Left ventricle myocardium inferior (tissue), 1 donor: Measurements from ENCODE around the gene APEH. TPM values are rescaled to one million over a fixed set of nuclear protein-coding genes. Genes with fewer than 3 reads are reported as not detected.

Source experiments
- DNase-seq: peaks from one replicate; pipeline ENCODE4 v3.0.0-alpha.2; 2020
- H3K27ac ChIP-seq: fragments of 200-600 bp; replicated peaks from 2 replicates; pipeline ENCODE4 v1.8.0; 2021
- H3K27me3 ChIP-seq: fragments of 200-600 bp; 2 replicates; pipeline ENCODE4 v1.8.0; 2021; ENCODE audit warnings: low read depth
- H3K36me3 ChIP-seq: fragments of 200-600 bp; 2 replicates; pipeline ENCODE4 v1.8.0; 2021
- H3K4me1 ChIP-seq: fragments of 200-600 bp; 2 replicates; pipeline ENCODE4 v1.8.0; 2021
- H3K4me3 ChIP-seq: fragments of 200-600 bp; 2 replicates; pipeline ENCODE4 v1.8.0; 2021; ENCODE audit warnings: mild to moderate bottlenecking, moderate library complexity
- H3K9me3 ChIP-seq: fragments of 200-600 bp; replicated peaks from 2 replicates; pipeline ENCODE4 v1.8.0; 2021
- CTCF ChIP-seq: fragments of 200-600 bp; IDR thresholded peaks from 2 replicates; pipeline ENCODE4 v1.8.0; 2021; ENCODE audit warnings: antibody characterized with exemption, mild to moderate bottlenecking, borderline replicate concordance
- intact Hi-C: fragments of 100-400 bp; cut with micrococcal nuclease; formaldehyde crosslinking; loops from one replicate; pipeline ENCODE4 v1.11.0; 2022
- long read RNA-seq: library from polyadenylated mRNA; unstranded; transcript quantifications from one replicate; pipeline ENCODE4 v2.0.0, GENCODE V29; 2021
- total RNA-seq: library from RNA; stranded (reverse); fragmentation: NEBNext Ultra II Directional; extraction: Animal tissue kit (Norgen Biotek cat#: 25700); gene quantifications from one replicate; pipeline ENCODE4 v1.2.1, GENCODE V29; 2021
- donor health status: DM: no; HTN: yes; CAD: no; lungs with severe emphysema.

APEH gene
- 99.0 TPM for total RNA-seq
- long read RNA-seq, transcript APEH-201 (22 exons, 3,220 nt) = major isoform, 144 of 209 reads
- long read RNA-seq, partial matches to known transcripts = 30 of 209 reads
- long read RNA-seq, other reads (novel, unspliced or antisense) = 35 of 209 reads

GRCh38 chr3:49673715-49674496 lies at the start of gene APEH:
TSS of gene APEH (plus strand) at chr3:49674351. CDS start at chr3:49674402, 51 bp downstream.
- no peaks in the 10 kb centered on the region for H3K27me3 ChIP-seq
- peak within 1 kb of the TSS; percentile 88 for H3K4me3 ChIP-seq
- DNase-seq = peak; percentile 96
- H3K4me1 ChIP-seq = peaks cover 33% of the 10 kb centered on the region
- H3K36me3 ChIP-seq = peaks cover 34% of the 10 kb centered on the region
- intact Hi-C loops = no loop called here
- TF ChIP-seq CTCF = no peak
- peak within 1 kb of the TSS; percentile 97 for H3K27ac ChIP-seq
- H3K9me3 ChIP-seq = no peaks in the 10 kb centered on the region

- TF ChIP-seq CTCF = no peak
- no peaks in the 10 kb centered on the region for H3K4me1 ChIP-seq
- DNase-seq = no peak
- intact Hi-C loops = no loop called here
- no peaks in the 10 kb centered on the region for H3K36me3 ChIP-seq
- H3K27ac ChIP-seq = no peak overlapping the region
- no peaks in the 10 kb centered on the region for H3K27me3 ChIP-seq
- no peak overlapping the region for H3K4me3 ChIP-seq
- H3K9me3 ChIP-seq = no peaks in the 10 kb centered on the region
Measured at GRCh38 chr3:49625071-49625470, 49.1 kb upstream of the APEH start.

- no peaks in the 10 kb centered on the region for H3K9me3 ChIP-seq
- no peak overlapping the region for H3K27ac ChIP-seq
- TF ChIP-seq CTCF = no peak
- no peak for DNase-seq
- H3K27me3 ChIP-seq = no peaks in the 10 kb centered on the region
- H3K4me1 ChIP-seq = no peaks in the 10 kb centered on the region
- intact Hi-C loops = no loop called here
- no peaks in the 10 kb centered on the region for H3K36me3 ChIP-seq
- no peak overlapping the region for H3K4me3 ChIP-seq
Measured at GRCh38 chr3:49626101-49626581, 48.0 kb upstream of the APEH start.

GRCh38 chr3:49626796-49627195 lies 47.4 kb upstream of the APEH start:
- H3K4me1 ChIP-seq = no peaks in the 10 kb centered on the region
- no peak for TF ChIP-seq CTCF
- DNase-seq = no peak
- intact Hi-C loops = no loop called here
- H3K27me3 ChIP-seq = no peaks in the 10 kb centered on the region
- H3K4me3 ChIP-seq = no peak overlapping the region
- no peaks in the 10 kb centered on the region for H3K36me3 ChIP-seq
- H3K27ac ChIP-seq = no peak overlapping the region
- peaks cover 4% of the 10 kb centered on the region for H3K9me3 ChIP-seq

- Histone ChIP-seq H3K9me3 (peaks cover 7% of the 10 kb centered on the region), H3K27me3 (no peaks in the 10 kb centered on the region), H3K4me3 (no peak overlapping the region), H3K27ac (no peak overlapping the region), H3K36me3 (no peaks in the 10 kb centered on the region), H3K4me1 (no peaks in the 10 kb centered on the region)
- intact Hi-C loops = no loop called here
- TF ChIP-seq CTCF = no peak
- DNase-seq = no peak
Measured at GRCh38 chr3:49627634-49628033, 46.5 kb upstream of the APEH start.
